ENCODE results near the gene SMR3B.

Gene SMR3B

GRCh38 chr4:70371987-70372386 is 10.9 kb upstream of the SMR3B start:
- ATAC-seq, result no peak
- TF ChIP-seq ISL1 (CRISPR knock-in tag; IDR thresholded peaks at IDR 0.05), result no peak

GRCh38 chr4:70372760-70373159 is 10.2 kb upstream of the SMR3B start:
- TF ChIP-seq TCF4 (CRISPR knock-in tag; IDR thresholded peaks at IDR 0.05; ENCODE audit: borderline replicate concordance), result no peak
- ATAC-seq, result no peak

GRCh38 chr4:70380578-70380977 is 2.4 kb upstream of the SMR3B start:
- ATAC-seq, result no peak

GRCh38 chr4:70392057-70392776 is 9.3 kb downstream of the SMR3B start:
- TF ChIP-seq TSHZ2 (CRISPR knock-in tag; IDR thresholded peaks at IDR 0.05) (no peak), ZFP30 (CRISPR knock-in tag; IDR thresholded peaks at IDR 0.05) (no peak), ZNF70 (CRISPR knock-in tag; IDR thresholded peaks at IDR 0.05) (no peak), ISL1 (CRISPR knock-in tag; IDR thresholded peaks at IDR 0.05) (no peak), OSR1 (CRISPR knock-in tag; IDR thresholded peaks at IDR 0.05) (no peak), ESRRG (CRISPR knock-in tag; IDR thresholded peaks at IDR 0.05) (no peak)

More at GRCh38 chr4:70380578-70380977, 2.4 kb upstream of the SMR3B start:
- TF ChIP-seq POU6F1 (CRISPR knock-in tag; IDR thresholded peaks at IDR 0.05; ENCODE audit: borderline replicate concordance, low read depth) (no peak), ESRRG (CRISPR knock-in tag; IDR thresholded peaks at IDR 0.05) (no peak), ZFP3 (CRISPR knock-in tag; IDR thresholded peaks at IDR 0.05) (no peak), GLIS3 (CRISPR knock-in tag; IDR thresholded peaks at IDR 0.05) (no peak), ZNF565 (CRISPR knock-in tag; conservative IDR thresholded peaks at IDR 0.05; ENCODE audit: low read depth) (no peak), ZNF8 (CRISPR knock-in tag; IDR thresholded peaks at IDR 0.05) (no peak), ZNF70 (CRISPR knock-in tag; IDR thresholded peaks at IDR 0.05) (no peak), TOX (CRISPR knock-in tag; IDR thresholded peaks at IDR 0.05; ENCODE audit: borderline replicate concordance) (no peak), TSHZ2 (CRISPR knock-in tag; IDR thresholded peaks at IDR 0.05) (no peak), ISL1 (CRISPR knock-in tag; IDR thresholded peaks at IDR 0.05) (no peak), RARB (CRISPR knock-in tag; IDR thresholded peaks at IDR 0.05) (no peak), SNAI2 (CRISPR knock-in tag; IDR thresholded peaks at IDR 0.05) (no peak), CSDC2 (CRISPR knock-in tag; IDR thresholded peaks at IDR 0.05) (no peak), BACH2 (CRISPR knock-in tag; IDR thresholded peaks at IDR 0.05; ENCODE audit: borderline replicate concordance) (no peak), ZFP30 (CRISPR knock-in tag; IDR thresholded peaks at IDR 0.05) (no peak), PATZ1 (CRISPR knock-in tag; IDR thresholded peaks at IDR 0.05; ENCODE audit: borderline replicate concordance) (no peak)

More at GRCh38 chr4:70392057-70392776, 9.3 kb downstream of the SMR3B start:
- no peak for ATAC-seq
